GM19099 (cell line): ENCODE measurements around the gene SLC25A38.

Experiments used
- POLR2A ChIP-seq: IDR thresholded peaks from 3 replicates; pipeline ENCODE4 v1.6.1; 2011; ENCODE audit warnings: low read depth; ENCODE audit not compliant: insufficient read length; ENCODE audit errors: extremely low read depth

The SLC25A38 gene

GRCh38 chr3:39413691-39414420 is 30.7 kb downstream of the SLC25A38 start:
- no peak for TF ChIP-seq POLR2A

GRCh38 chr3:39414421-39414907 is 31.3 kb downstream of the SLC25A38 start:
- TF ChIP-seq POLR2A: peak; percentile 44

- TF ChIP-seq POLR2A: peak; percentile 25
Observed at GRCh38 chr3:39415983-39416382, 32.8 kb downstream of the SLC25A38 start.

- no peak for TF ChIP-seq POLR2A
Observed at GRCh38 chr3:39419742-39420315, 36.7 kb downstream of the SLC25A38 start.

- TF ChIP-seq POLR2A: no peak
Observed at GRCh38 chr3:39420543-39420942, 37.4 kb downstream of the SLC25A38 start.

- no peak for TF ChIP-seq POLR2A
Observed at GRCh38 chr3:39423436-39423970, 40.3 kb downstream of the SLC25A38 start.

- TF ChIP-seq POLR2A: no peak
Observed at GRCh38 chr3:39426312-39426711, 43.1 kb downstream of the SLC25A38 start.

- TF ChIP-seq POLR2A: no peak
Observed at GRCh38 chr3:39427506-39427905, 44.3 kb downstream of the SLC25A38 start.

GRCh38 chr3:39428745-39429201 is 45.6 kb downstream of the SLC25A38 start:
- TF ChIP-seq POLR2A: no peak

- no peak for TF ChIP-seq POLR2A
Observed at GRCh38 chr3:39429466-39429865, 46.3 kb downstream of the SLC25A38 start.

- TF ChIP-seq POLR2A: no peak
Observed at GRCh38 chr3:39432342-39432741, 49.2 kb downstream of the SLC25A38 start.

GRCh38 chr3:39433642-39434041 is 50.5 kb downstream of the SLC25A38 start:
- TF ChIP-seq POLR2A: no peak

- TF ChIP-seq POLR2A: no peak
Observed at GRCh38 chr3:39434574-39434973, 51.4 kb downstream of the SLC25A38 start.

- no peak for TF ChIP-seq POLR2A
Observed at GRCh38 chr3:39435006-39435748, 52.0 kb downstream of the SLC25A38 start.

GRCh38 chr3:39438880-39439279 is 55.7 kb downstream of the SLC25A38 start:
- no peak for TF ChIP-seq POLR2A
